Kidney (tissue), 14 donors: ENCODE measurements around the gene BUD23. TPM values are rescaled to one million over a fixed set of nuclear protein-coding genes. Genes with fewer than 3 reads are reported as not detected.

Experiments used
- DNase-seq, 5 donors: peaks; one replicate each; pipeline ENCODE4 v3.0.0-alpha.2; 2013 to 2020
- FAIRE-seq: peaks from 2 replicates; lab custom pipeline; 2012; peaks lifted over from hg19 to GRCh38; lab: Jason Lieb, UNC
- H3K27ac ChIP-seq, 2 donors: one replicate each; pipeline ENCODE4 v1.7.0; 2013; ENCODE audit warnings: low read depth in 2 of 2, low read length in 2 of 2, inconsistent platforms in 1 of 2
- H3K27me3 ChIP-seq: one replicate; pipeline ENCODE4 v1.7.1; 2013; ENCODE audit warnings: low read length, inconsistent platforms; ENCODE audit not compliant: control insufficient read depth, insufficient read depth
- H3K36me3 ChIP-seq, 3 donors: one replicate each; pipeline versions ENCODE4 v1.7.0 to v1.7.1; 2013; ENCODE audit warnings: low read length in 3 of 3, control low read depth in 1 of 3, inconsistent platforms in 1 of 3; ENCODE audit not compliant: insufficient read depth in 3 of 3, control insufficient read depth in 2 of 3
- H3K4me1 ChIP-seq, 3 donors: one replicate each; pipeline versions ENCODE4 v1.7.0 to v1.7.1; 2013; ENCODE audit warnings: low read length in 3 of 3, inconsistent platforms in 1 of 3, low read depth in 1 of 3; ENCODE audit not compliant: control insufficient read depth in 2 of 3, insufficient read depth in 2 of 3
- H3K4me3 ChIP-seq, 3 donors: one replicate each; pipeline versions ENCODE4 v1.7.0 to v1.8.1; 2013; ENCODE audit warnings: low read length in 3 of 3, control low read depth in 1 of 3, inconsistent platforms in 1 of 3
- H3K9ac ChIP-seq, 3 donors: one replicate each; pipeline versions ENCODE4 v1.7.0 to v1.7.1; 2013; ENCODE audit warnings: low read length in 3 of 3, control low read depth in 1 of 3, inconsistent platforms in 1 of 3
- H3K9me3 ChIP-seq, 3 donors: one replicate each; pipeline versions ENCODE4 v1.7.0 to v1.7.1; 2013; ENCODE audit warnings: low read length in 3 of 3, control low read depth in 1 of 3, inconsistent platforms in 1 of 3; ENCODE audit not compliant: control insufficient read depth in 2 of 3, insufficient read depth in 1 of 3
- intact Hi-C: fragments of 100-400 bp; cut with DNase I; formaldehyde crosslinking; loops from one replicate; pipeline ENCODE4 v1.11.1; 2022
- polyA plus RNA-seq: library from polyadenylated mRNA; stranded (reverse); fragments of 350-450 nt; fragmentation: Illumina TruSeq; extraction: RNeasy Lipid Tissue Mini Kit (QIAGEN cat#74804); gene quantifications from one replicate; pipeline ENCODE4 v1.2.3, GENCODE V29; 2014; ENCODE audit warnings: low read depth, low replicate concordance; ENCODE audit not compliant: insufficient read depth
- total RNA-seq: library from RNA; stranded (reverse); fragmentation: NEBNext Ultra II Directional; extraction: Animal tissue kit (Norgen Biotek cat#: 25700); gene quantifications from one replicate; pipeline ENCODE4 v1.2.1, GENCODE V29; 2021
- TF ChIP-seq, protein P1 (sequence below): IDR thresholded peaks from 3 replicates; pipeline ENCODE4 v1.5.1; 2012; ENCODE audit warnings: mild to moderate bottlenecking, moderate library complexity, borderline replicate concordance; ENCODE audit not compliant: insufficient read depth; ENCODE audit errors: extremely low read depth
- donor health status: control.
- donor health status: control.
- donor health status: control.
- donor health status: control.
- donor health status: control.
- donor health status: DM: yes; HTN: yes; CAD: no.
- donor health status: Normal renal cell carcinoma (clear cell type).

Gene BUD23
- total and polyA plus RNA-seq, 2 donors from 2014 or later = 61.0 to 92.7 TPM

DNA sequence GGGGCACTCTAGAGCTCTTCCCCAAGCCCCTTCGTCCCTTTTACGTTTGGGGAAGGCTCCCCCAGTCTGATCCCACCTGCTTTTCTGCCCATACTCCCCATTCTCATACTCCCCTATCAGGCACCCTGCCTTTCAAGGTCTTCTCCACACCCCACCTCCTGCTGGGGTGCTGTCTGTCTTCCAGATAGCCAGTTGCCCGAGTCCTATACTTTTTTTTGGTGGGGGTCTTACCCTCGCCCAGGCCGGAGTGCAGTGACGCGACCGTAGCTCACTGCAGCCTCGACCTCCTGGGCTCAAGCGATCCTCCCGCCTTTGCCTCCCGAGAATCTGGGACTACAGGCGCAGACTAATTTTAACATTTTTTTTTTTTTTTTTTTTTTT, 56.0 kb downstream of the BUD23 start:
- peaks cover 4 to 26% (median 23%) of the 10 kb centered on the region in 3 donors for H3K4me1 ChIP-seq
- TF ChIP-seq, protein P1, sequence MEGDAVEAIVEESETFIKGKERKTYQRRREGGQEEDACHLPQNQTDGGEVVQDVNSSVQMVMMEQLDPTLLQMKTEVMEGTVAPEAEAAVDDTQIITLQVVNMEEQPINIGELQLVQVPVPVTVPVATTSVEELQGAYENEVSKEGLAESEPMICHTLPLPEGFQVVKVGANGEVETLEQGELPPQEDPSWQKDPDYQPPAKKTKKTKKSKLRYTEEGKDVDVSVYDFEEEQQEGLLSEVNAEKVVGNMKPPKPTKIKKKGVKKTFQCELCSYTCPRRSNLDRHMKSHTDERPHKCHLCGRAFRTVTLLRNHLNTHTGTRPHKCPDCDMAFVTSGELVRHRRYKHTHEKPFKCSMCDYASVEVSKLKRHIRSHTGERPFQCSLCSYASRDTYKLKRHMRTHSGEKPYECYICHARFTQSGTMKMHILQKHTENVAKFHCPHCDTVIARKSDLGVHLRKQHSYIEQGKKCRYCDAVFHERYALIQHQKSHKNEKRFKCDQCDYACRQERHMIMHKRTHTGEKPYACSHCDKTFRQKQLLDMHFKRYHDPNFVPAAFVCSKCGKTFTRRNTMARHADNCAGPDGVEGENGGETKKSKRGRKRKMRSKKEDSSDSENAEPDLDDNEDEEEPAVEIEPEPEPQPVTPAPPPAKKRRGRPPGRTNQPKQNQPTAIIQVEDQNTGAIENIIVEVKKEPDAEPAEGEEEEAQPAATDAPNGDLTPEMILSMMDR = no peak
- intact Hi-C loops = no loop called here
- H3K4me3 ChIP-seq = peak overlapping the region; percentile 62 to 84 (median 72)
- H3K27ac ChIP-seq = peak overlapping the region; percentile 97 to 98
- peak in 2 of 5 donors; percentile 79 to 84 for DNase-seq
- H3K9ac ChIP-seq = peak overlapping the region; percentile 58 to 98 (median 74)
- H3K36me3 ChIP-seq = peaks cover 0 to 6% (median 5%) of the 10 kb centered on the region in 3 donors
- H3K9me3 ChIP-seq = no peaks in the 10 kb centered on the region
- H3K27me3 ChIP-seq = no peaks in the 10 kb centered on the region
- FAIRE-seq = no peak

DNA sequence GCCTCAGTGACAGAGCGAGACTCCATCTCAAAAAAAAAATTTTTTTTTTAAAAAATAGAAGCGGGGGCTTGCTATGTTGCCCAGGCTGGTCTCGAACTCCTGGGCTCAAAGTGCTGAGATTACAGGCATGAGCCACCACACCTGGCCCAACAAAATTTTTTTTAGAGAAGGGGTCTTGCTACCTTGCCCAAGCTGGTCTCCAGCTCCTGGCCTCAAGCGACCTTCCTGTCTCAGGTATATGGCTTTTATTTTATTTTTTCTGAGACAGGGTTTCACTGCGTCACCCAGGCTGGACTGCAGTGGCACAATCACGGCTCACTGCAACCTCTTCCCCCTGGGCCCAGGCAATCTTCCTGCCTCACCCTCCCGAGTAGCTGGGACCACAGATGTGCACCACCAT, 56.8 kb downstream of the BUD23 start:
- Histone ChIP-seq H3K4me1 (peaks cover 4 to 23% (median 21%) of the 10 kb centered on the region in 3 donors), H3K9me3 (no peaks in the 10 kb centered on the region), H3K4me3 (no peak overlapping the region), H3K36me3 (peaks cover 0 to 6% (median 5%) of the 10 kb centered on the region in 3 donors), H3K27ac (peak overlapping the region; percentile 61 to 62), H3K9ac (no peak overlapping the region), H3K27me3 (no peaks in the 10 kb centered on the region)
- TF ChIP-seq, protein P1 = no peak
- DNase-seq (no peak), FAIRE-seq (no peak)
- intact Hi-C loops = no loop called here

DNA sequence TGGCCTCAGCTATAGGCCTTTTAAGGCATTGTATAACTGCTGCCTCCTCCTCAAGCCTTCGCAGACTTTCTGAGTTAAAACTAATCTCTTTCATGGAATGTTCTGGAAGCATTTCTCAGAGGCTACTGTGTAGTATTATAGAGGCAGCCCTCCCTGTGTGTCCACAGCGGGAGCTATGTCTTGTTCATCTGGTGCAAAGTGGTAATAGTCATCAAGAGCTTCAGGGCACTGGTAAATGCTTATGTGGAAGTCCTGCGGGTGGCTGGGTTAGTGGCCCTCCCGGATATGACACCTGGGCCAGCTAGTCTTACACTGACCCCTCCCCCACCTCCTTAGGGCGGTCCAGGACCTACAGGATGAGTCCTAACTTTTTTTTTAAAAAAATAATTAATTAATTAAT, 57.4 kb downstream of the BUD23 start:
- Histone ChIP-seq H3K36me3 (peaks cover 0 to 6% (median 5%) of the 10 kb centered on the region in 3 donors), H3K9ac (no peak overlapping the region), H3K4me1 (peaks cover 4 to 23% (median 21%) of the 10 kb centered on the region in 3 donors), H3K27ac (peak overlapping the region; percentile 61 to 62), H3K9me3 (no peaks in the 10 kb centered on the region), H3K27me3 (no peaks in the 10 kb centered on the region), H3K4me3 (no peak overlapping the region)
- intact Hi-C loops = no loop called here
- TF ChIP-seq, protein P1 = no peak
- FAIRE-seq (no peak), DNase-seq (peak in 4 of 5 donors; percentile 55 to 81 (median 64))

DNA sequence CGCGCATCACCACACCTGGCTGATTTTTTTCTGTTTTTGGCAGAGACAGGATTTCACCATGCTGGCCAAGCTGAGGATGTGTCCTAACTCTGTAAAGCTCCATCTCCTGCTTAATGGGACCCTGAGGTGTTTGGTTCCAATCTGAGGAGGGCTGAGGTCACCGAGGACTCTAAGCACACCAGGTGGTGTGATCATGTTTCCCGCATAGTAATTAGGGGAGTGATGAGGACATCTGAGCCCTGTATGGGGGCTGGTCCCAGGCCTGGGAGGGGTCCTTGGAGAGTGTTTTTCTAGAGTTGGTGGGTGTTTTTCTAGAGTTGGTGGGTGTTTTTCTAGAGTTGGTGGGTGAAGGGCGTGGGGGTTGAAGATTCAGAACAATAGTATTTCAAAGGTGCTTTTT, 58.2 kb downstream of the BUD23 start:
- intact Hi-C loops = no loop called here
- Histone ChIP-seq H3K4me1 (peaks cover 4 to 23% (median 21%) of the 10 kb centered on the region in 3 donors), H3K9me3 (no peaks in the 10 kb centered on the region), H3K27ac (peak overlapping the region; percentile 98 to 99), H3K36me3 (peaks cover 0 to 6% (median 5%) of the 10 kb centered on the region in 3 donors), H3K4me3 (no peak overlapping the region), H3K9ac (peak overlapping the region in 1 of 3 donors; percentile 87), H3K27me3 (no peaks in the 10 kb centered on the region)
- no peak for FAIRE-seq
- TF ChIP-seq, protein P1 = no peak
- peak in 4 of 5 donors; percentile 74 to 88 (median 83) for DNase-seq
